Thymus (tissue), 11 donors: Measurements from ENCODE around the gene ALG14. TPM values are rescaled to one million over a fixed set of nuclear protein-coding genes. Genes with fewer than 3 reads are reported as not detected.

Source experiments
- DNase-seq, 9 donors: peaks; one replicate each; pipeline ENCODE4 v3.0.0-alpha.2; 2013; ENCODE audit warnings: low spot score in 9 of 9, low read depth in 6 of 9, missing footprints in 1 of 9
- H3K27ac ChIP-seq, 2 donors: one replicate each; pipeline ENCODE4 v1.5.1; 2013; ENCODE audit warnings: control low read depth in 1 of 2, low read depth in 1 of 2, low read length in 1 of 2, mild to moderate bottlenecking in 1 of 2, moderate library complexity in 1 of 2
- H3K27me3 ChIP-seq, 2 donors: one replicate each; pipeline ENCODE4 v1.5.1; 2013; ENCODE audit warnings: low read length in 1 of 2; ENCODE audit not compliant: control insufficient read depth in 2 of 2, insufficient read depth in 1 of 2
- H3K36me3 ChIP-seq, 2 donors: one replicate each; pipeline ENCODE4 v1.5.1; 2013; ENCODE audit warnings: low read length in 1 of 2, mild to moderate bottlenecking in 1 of 2, moderate library complexity in 1 of 2; ENCODE audit not compliant: control insufficient read depth in 2 of 2, insufficient read depth in 2 of 2
- H3K4me1 ChIP-seq, 2 donors: one replicate each; pipeline ENCODE4 v1.5.1; 2013; ENCODE audit warnings: low read length in 2 of 2; ENCODE audit not compliant: control insufficient read depth in 2 of 2, insufficient read depth in 2 of 2
- H3K4me3 ChIP-seq, 2 donors: one replicate each; pipeline ENCODE4 v1.5.1; 2013; ENCODE audit warnings: low read length in 2 of 2, control low read depth in 1 of 2, mild to moderate bottlenecking in 1 of 2
- H3K9me3 ChIP-seq, 2 donors: one replicate each; pipeline ENCODE4 v1.5.1; 2013; ENCODE audit warnings: low read length in 1 of 2, mild to moderate bottlenecking in 1 of 2; ENCODE audit not compliant: control insufficient read depth in 2 of 2, insufficient read depth in 1 of 2
- WGBS: extraction: QIAGEN DNeasy Blood & Tissue Kit; methylation state at CpG from one replicate; pipeline ENCODE4 v1.1.7; 2013; 5-methylcytosine and 5-hydroxymethylcytosine counted together
- polyA plus RNA-seq: library from polyadenylated mRNA; stranded (reverse); fragments of 200-250 nt; gene quantifications from one replicate; pipeline ENCODE4 v1.2.3, GENCODE V29; 2013
- total RNA-seq: library from RNA; stranded (reverse); fragments of 120-200 nt; gene quantifications from one replicate; pipeline ENCODE4 v1.2.4, GENCODE V29; 2013
- donor health status: healthy.

ALG14 gene
- total and polyA plus RNA-seq, 2 donors = 1.3 to 4.3 TPM

DNA sequence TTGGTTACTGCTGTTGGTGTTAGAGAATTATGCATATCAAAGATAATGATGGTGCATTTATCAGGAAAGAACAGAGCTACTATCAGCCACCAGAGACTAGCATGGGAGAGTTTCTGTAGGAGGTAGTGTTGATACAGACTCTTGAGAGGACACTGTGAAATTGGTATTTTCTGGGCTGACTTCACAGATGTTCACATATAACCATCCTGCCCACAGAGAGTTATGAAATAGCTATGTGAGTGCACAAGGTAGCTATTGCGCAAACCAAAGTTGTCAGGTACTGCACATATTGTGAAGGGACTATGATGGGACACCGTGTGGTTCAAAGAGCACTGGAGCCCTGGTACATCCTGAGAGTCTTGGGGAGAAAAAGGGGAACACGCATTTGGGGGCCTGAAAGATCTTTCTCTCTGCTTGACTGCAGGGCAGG lies 43.0 kb upstream of the ALG14 start:
- 85% methylated on average over 3 of the region's 3 CpGs for WGBS
- peaks cover 9 to 11% of the 10 kb centered on the region in 2 donors for H3K4me1 ChIP-seq

DNA sequence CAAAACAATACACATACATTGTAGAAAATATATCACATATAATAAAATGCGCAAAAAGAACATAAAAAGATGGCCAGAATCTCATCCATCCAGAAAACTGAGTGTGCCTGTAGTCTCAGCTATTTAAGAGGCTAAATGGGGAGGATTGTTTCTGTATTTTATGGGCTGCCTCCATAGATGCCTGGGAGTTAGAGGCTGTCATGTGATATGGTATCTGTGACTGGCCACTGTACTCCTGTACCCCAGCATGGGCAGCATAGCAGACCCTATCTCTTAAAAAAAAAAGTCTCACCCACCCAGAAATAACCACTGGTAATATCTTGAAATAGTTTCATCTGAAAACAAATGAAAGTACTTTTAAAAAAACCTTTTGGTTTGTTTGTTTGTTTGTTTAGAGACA lies 40.9 kb upstream of the ALG14 start:
- Histone ChIP-seq H3K9me3 (peaks cover 0 to 4% of the 10 kb centered on the region in 2 donors), H3K36me3 (no peaks in the 10 kb centered on the region), H3K4me1 (peaks cover 9 to 11% of the 10 kb centered on the region in 2 donors), H3K27me3 (peaks cover 21 to 44% of the 10 kb centered on the region in 2 donors), H3K4me3 (no peak overlapping the region), H3K27ac (no peak overlapping the region)
- DNase-seq = no peak
- WGBS = 100% methylated on average over 1 of the region's 1 CpG

More for the DNA sequence above, 43.0 kb upstream of the ALG14 start:
- no peak overlapping the region for H3K27ac ChIP-seq
- peaks cover 0 to 4% of the 10 kb centered on the region in 2 donors for H3K9me3 ChIP-seq
- H3K4me3 ChIP-seq = no peak overlapping the region
- H3K27me3 ChIP-seq = peaks cover 30 to 60% of the 10 kb centered on the region in 2 donors
- no peaks in the 10 kb centered on the region for H3K36me3 ChIP-seq
- DNase-seq = no peak

DNA sequence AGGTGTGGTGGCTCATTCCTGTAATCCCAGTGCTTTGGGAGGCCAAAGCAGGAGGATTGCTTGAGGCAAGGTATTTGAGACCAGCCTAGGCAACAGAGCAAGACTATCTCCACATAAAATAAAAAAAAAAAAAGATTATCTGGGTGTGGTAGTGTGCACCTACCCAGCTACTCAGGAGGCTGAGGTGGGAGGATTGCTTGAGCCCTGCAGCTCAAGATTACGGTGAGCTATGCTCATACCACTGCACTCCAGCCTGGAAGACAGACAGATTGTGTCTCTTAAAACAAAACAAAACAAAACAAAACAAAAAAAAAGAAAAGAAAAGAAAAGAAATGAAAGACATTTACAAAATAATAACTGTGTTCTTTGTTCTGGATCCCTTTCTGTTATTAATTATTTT lies 38.3 kb upstream of the ALG14 start:
- Histone ChIP-seq H3K9me3 (no peaks in the 10 kb centered on the region), H3K36me3 (no peaks in the 10 kb centered on the region), H3K27ac (no peak overlapping the region), H3K4me3 (no peak overlapping the region), H3K4me1 (no peaks in the 10 kb centered on the region), H3K27me3 (peaks cover 5 to 20% of the 10 kb centered on the region in 2 donors)
- DNase-seq = no peak
- 98% methylated on average over 1 of the region's 1 CpG for WGBS

DNA sequence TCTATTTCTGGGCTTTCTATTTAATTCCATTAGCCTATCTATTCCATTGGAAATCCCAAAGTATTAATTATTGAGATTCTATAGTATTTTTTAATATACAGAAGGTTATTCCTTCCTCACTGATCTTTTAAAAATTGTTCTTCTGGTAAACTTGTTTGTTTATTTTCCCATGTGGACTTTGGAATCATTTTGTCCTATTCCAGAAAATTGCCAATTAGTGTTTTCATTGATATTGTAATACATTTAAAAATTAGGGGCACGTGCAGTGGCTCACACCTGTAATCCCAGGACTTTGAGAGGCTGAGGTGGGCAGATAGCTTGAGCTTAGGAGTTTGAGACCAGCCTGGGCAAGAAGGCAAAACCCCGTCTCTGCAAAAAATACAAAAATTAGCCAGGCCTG lies 36.0 kb upstream of the ALG14 start:
- no peak overlapping the region for H3K27ac ChIP-seq
- H3K4me1 ChIP-seq = no peaks in the 10 kb centered on the region
- WGBS = 95% methylated on average over 2 of the region's 2 CpGs
- no peak for DNase-seq
- H3K4me3 ChIP-seq = no peak overlapping the region
- no peaks in the 10 kb centered on the region for H3K9me3 ChIP-seq
- peaks cover 0 to 7% of the 10 kb centered on the region in 2 donors for H3K27me3 ChIP-seq
- H3K36me3 ChIP-seq = no peaks in the 10 kb centered on the region

DNA sequence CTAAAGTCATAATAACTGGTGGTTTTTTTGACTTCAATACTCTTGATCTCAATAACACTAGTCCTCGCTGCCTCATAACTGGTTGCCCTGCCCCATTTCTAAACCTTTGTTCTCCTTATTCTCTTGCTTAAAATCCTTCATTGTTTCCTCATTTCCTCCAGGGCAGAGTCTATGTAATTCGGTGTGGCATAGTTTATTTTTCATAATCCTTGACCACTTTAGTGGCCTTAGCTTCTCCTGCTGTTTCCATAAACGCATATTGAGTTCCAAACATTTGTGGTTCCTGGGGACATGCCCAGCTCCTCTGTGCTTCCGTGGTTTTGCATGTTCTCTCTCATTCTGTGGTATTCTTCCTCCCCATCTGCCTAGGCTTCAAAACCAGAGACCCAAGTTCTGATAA lies 25.4 kb upstream of the ALG14 start:
- 79% methylated on average over 4 of the region's 4 CpGs for WGBS
- no peaks in the 10 kb centered on the region for H3K36me3 ChIP-seq
- no peaks in the 10 kb centered on the region for H3K9me3 ChIP-seq
- no peak overlapping the region for H3K4me3 ChIP-seq
- no peaks in the 10 kb centered on the region for H3K27me3 ChIP-seq
- no peaks in the 10 kb centered on the region for H3K4me1 ChIP-seq
- no peak overlapping the region for H3K27ac ChIP-seq
- DNase-seq = no peak

DNA sequence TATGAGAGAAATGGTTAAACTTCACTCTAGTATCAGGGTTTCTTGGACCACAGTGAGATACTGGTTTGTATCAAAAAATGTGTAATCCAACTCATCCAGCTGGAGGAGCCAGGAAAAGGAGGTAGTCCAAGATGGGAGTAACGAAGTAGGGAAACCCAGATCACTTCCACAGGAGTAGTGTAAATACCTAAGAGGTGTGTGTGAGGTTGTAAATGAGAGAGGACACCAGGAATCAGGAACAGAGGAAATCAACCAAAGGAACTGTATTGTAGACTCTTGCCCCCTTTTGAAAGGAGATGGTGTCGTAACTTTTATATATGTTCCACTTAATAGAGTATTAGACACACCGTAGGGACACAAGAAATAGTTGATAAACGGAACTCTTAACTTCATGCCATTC lies 24.7 kb upstream of the ALG14 start:
- no peaks in the 10 kb centered on the region for H3K36me3 ChIP-seq
- no peaks in the 10 kb centered on the region for H3K4me1 ChIP-seq
- 97% methylated on average over 4 of the region's 4 CpGs for WGBS
- DNase-seq = no peak
- no peak overlapping the region for H3K4me3 ChIP-seq
- H3K9me3 ChIP-seq = no peaks in the 10 kb centered on the region
- H3K27ac ChIP-seq = no peak overlapping the region
- H3K27me3 ChIP-seq = no peaks in the 10 kb centered on the region

DNA sequence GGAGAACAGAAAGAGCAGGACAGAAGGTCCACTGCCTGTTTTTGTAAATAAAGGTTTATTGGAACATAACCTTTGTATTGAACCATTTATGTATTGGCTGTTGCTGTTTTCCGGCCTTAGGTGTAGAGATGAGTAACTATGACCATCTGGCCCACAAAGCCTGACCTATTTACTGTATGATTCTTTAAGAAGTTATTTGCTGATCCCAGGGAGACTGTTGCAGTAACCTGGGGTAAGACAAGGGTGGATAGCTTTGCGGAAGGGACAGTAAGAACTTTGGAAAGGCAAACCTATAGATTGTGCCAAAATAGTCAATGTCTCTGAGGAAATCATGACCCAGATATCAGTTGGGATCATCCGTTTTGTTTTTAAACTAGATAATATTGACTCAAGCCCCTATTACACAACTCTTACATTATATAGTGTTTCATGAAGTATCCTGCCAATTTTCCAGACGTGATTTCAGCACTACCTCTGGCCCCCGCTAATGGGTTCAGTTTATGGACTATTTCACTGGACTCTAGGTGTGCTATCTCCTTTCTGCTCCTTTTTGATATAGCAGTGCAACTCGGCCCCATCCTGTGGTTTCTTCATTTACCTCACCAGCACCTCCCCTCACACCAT lies 23.6 kb upstream of the ALG14 start:
- no peaks in the 10 kb centered on the region for H3K9me3 ChIP-seq
- no peaks in the 10 kb centered on the region for H3K27me3 ChIP-seq
- 93% methylated on average over 6 of the region's 6 CpGs for WGBS
- H3K27ac ChIP-seq = no peak overlapping the region
- no peaks in the 10 kb centered on the region for H3K36me3 ChIP-seq
- no peaks in the 10 kb centered on the region for H3K4me1 ChIP-seq
- H3K4me3 ChIP-seq = no peak overlapping the region
- DNase-seq = no peak

DNA sequence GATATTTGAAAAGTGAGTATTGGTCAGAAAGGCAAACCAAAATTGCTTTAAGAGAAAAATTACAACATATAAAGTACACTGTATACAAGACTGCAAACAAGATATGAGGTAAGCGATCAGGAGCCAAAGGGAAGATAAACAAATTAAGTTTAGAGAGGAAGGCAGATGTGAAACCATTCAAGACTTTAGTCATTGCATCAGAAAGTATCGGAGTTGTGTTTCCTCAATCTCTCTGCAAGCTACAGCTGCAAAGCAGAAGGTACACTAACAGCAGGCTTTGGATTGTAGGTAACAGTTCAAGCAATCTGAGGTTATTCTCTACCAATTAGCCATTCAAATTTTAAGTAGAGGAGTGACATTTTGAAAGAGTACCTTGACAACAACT lies 23.1 kb upstream of the ALG14 start:
- Histone ChIP-seq H3K4me1 (no peaks in the 10 kb centered on the region), H3K27me3 (no peaks in the 10 kb centered on the region), H3K4me3 (no peak overlapping the region), H3K27ac (no peak overlapping the region), H3K36me3 (no peaks in the 10 kb centered on the region), H3K9me3 (no peaks in the 10 kb centered on the region)
- DNase-seq = no peak
- 92% methylated on average over 2 of the region's 2 CpGs for WGBS

DNA sequence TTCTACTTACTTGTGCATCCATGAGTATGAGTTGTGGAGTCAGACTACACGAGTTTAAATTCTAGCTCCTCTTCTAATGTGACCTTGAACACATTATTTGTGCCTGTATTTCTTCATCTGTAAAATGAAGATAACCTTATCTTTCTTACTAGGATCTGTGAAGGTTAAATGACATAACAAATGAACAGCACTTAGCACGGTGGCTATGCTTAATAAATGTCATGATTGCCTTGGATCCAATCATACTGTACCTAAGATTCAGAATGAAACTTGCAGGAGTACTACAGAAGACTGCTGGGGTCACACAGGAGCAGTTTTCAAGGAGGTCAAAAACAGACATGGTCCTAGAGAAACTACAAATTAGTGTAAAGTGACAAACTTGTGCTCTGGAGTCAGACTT lies 22.2 kb upstream of the ALG14 start:
- Histone ChIP-seq H3K36me3 (no peaks in the 10 kb centered on the region), H3K4me3 (no peak overlapping the region), H3K27ac (no peak overlapping the region), H3K4me1 (no peaks in the 10 kb centered on the region), H3K27me3 (peaks cover 0 to 2% of the 10 kb centered on the region in 2 donors), H3K9me3 (peaks cover 0 to 3% of the 10 kb centered on the region in 2 donors)
- DNase-seq = no peak
- 87% methylated on average over 2 of the region's 2 CpGs for WGBS
